Loucy (cell line): Measurements from ENCODE around the gene UBE2O.

Experiments used
- H2AFZ ChIP-seq: fragments of 200-600 bp; sonication (generic); 2 replicates; pipeline ENCODE4 v1.6.0; 2016; ENCODE audit warnings: antibody characterized with exemption, mild to moderate bottlenecking, low read length, moderate library complexity
- H3F3A ChIP-seq: fragments of 200-600 bp; 2 replicates; pipeline ENCODE4 v1.6.0; 2016; ENCODE audit warnings: antibody characterized with exemption, low read depth, mild to moderate bottlenecking
- H3K27me3 ChIP-seq: fragments of 200-600 bp; sonication (generic); 2 replicates; pipeline ENCODE4 v1.6.1; 2014; ENCODE audit warnings: low read length, mild to moderate bottlenecking; ENCODE audit not compliant: insufficient read depth, poor library complexity, severe bottlenecking
- H3K36me3 ChIP-seq: fragments of 200-600 bp; sonication (generic); 2 replicates; pipeline ENCODE4 v1.6.1; 2016; ENCODE audit warnings: low read length; ENCODE audit not compliant: insufficient read depth
- H3K4me1 ChIP-seq: fragments of 200-600 bp; sonication (generic); 2 replicates; pipeline ENCODE4 v1.5.1; 2014; ENCODE audit warnings: low read length, mild to moderate bottlenecking; ENCODE audit not compliant: insufficient read depth, poor library complexity, severe bottlenecking
- H3K4me2 ChIP-seq: fragments of 200-600 bp; sonication (generic); 2 replicates; pipeline ENCODE4 v1.6.0; 2014; ENCODE audit warnings: antibody characterized with exemption, low read length, low read depth, mild to moderate bottlenecking; ENCODE audit not compliant: poor library complexity, severe bottlenecking
- H3K4me3 ChIP-seq: fragments of 200-600 bp; sonication (generic); 2 replicates; pipeline ENCODE4 v1.5.1; 2014; ENCODE audit warnings: low read length, mild to moderate bottlenecking, mixed read lengths; ENCODE audit not compliant: poor library complexity, severe bottlenecking
- H3K79me2 ChIP-seq: fragments of 200-600 bp; sonication (generic); 2 replicates; pipeline ENCODE4 v1.6.1; 2014; ENCODE audit warnings: low read length; ENCODE audit not compliant: insufficient read depth
- H3K9ac ChIP-seq: fragments of 200-600 bp; sonication (generic); 2 replicates; pipeline ENCODE4 v1.6.0; 2014; ENCODE audit warnings: mild to moderate bottlenecking, low read depth, low read length, moderate library complexity; ENCODE audit not compliant: poor library complexity, severe bottlenecking
- H3K9me2 ChIP-seq: fragments of 200-600 bp; sonication (generic); replicated peaks from 2 replicates; pipeline ENCODE4 v1.6.1; 2016; ENCODE audit warnings: low read depth, low read length, mixed read lengths
- H3K9me3 ChIP-seq: fragments of 200-600 bp; sonication (generic); 2 replicates; pipeline ENCODE4 v1.6.1; 2014; ENCODE audit warnings: mild to moderate bottlenecking, antibody characterized with exemption, low read length, low read depth; ENCODE audit not compliant: insufficient read depth
- H4K20me1 ChIP-seq: fragments of 200-600 bp; sonication (generic); 2 replicates; pipeline ENCODE4 v1.6.0; 2014; ENCODE audit warnings: antibody characterized with exemption, low read length, mild to moderate bottlenecking; ENCODE audit not compliant: insufficient read depth, poor library complexity, severe bottlenecking
- EZH2phosphoT487 ChIP-seq: fragments of 200-600 bp; IDR thresholded peaks from 2 replicates; pipeline ENCODE4 v1.6.1; 2018; ENCODE audit warnings: antibody characterized with exemption, mild to moderate bottlenecking, moderate library complexity, borderline replicate concordance
- TF ChIP-seq, protein P1 (sequence below): fragments of 200-600 bp; sonication (generic); conservative IDR thresholded peaks from 2 replicates; pipeline ENCODE4 v1.5.1; 2014; ENCODE audit warnings: mild to moderate bottlenecking, antibody characterized with exemption, low read length

UBE2O gene

GRCh38 chr17:76469991-76470739, 17.2 kb upstream of the UBE2O start:
- Histone ChIP-seq H2AFZ (no peak overlapping the region), H4K20me1 (no peaks in the 10 kb centered on the region), H3K9me3 (no peaks in the 10 kb centered on the region), H3K4me2 (no peak overlapping the region), H3K4me3 (no peak overlapping the region), H3K36me3 (no peaks in the 10 kb centered on the region), H3K9me2 (no peaks in the 10 kb centered on the region), H3K79me2 (no peaks in the 10 kb centered on the region), H3K4me1 (no peaks in the 10 kb centered on the region), H3K27me3 (no peaks in the 10 kb centered on the region), H3F3A (no peaks in the 10 kb centered on the region), H3K9ac (no peak overlapping the region)
- TF ChIP-seq, protein P1, sequence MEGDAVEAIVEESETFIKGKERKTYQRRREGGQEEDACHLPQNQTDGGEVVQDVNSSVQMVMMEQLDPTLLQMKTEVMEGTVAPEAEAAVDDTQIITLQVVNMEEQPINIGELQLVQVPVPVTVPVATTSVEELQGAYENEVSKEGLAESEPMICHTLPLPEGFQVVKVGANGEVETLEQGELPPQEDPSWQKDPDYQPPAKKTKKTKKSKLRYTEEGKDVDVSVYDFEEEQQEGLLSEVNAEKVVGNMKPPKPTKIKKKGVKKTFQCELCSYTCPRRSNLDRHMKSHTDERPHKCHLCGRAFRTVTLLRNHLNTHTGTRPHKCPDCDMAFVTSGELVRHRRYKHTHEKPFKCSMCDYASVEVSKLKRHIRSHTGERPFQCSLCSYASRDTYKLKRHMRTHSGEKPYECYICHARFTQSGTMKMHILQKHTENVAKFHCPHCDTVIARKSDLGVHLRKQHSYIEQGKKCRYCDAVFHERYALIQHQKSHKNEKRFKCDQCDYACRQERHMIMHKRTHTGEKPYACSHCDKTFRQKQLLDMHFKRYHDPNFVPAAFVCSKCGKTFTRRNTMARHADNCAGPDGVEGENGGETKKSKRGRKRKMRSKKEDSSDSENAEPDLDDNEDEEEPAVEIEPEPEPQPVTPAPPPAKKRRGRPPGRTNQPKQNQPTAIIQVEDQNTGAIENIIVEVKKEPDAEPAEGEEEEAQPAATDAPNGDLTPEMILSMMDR, result no peak
- no peak for TF ChIP-seq EZH2phosphoT487

GRCh38 chr17:76469076-76469990, 16.4 kb upstream of the UBE2O start:
- Histone ChIP-seq H3K27me3 (no peaks in the 10 kb centered on the region), H3K4me3 (no peak overlapping the region), H3F3A (no peaks in the 10 kb centered on the region), H3K9me3 (no peaks in the 10 kb centered on the region), H3K9me2 (no peaks in the 10 kb centered on the region), H2AFZ (no peak overlapping the region), H3K4me2 (no peak overlapping the region), H3K36me3 (no peaks in the 10 kb centered on the region), H3K4me1 (no peaks in the 10 kb centered on the region), H4K20me1 (no peaks in the 10 kb centered on the region), H3K9ac (no peak overlapping the region), H3K79me2 (no peaks in the 10 kb centered on the region)
- TF ChIP-seq EZH2phosphoT487, result no peak

GRCh38 chr17:76468634-76469010, 15.7 kb upstream of the UBE2O start:
- Histone ChIP-seq H3K36me3 (no peaks in the 10 kb centered on the region), H2AFZ (no peak overlapping the region), H4K20me1 (no peaks in the 10 kb centered on the region), H3K4me3 (no peak overlapping the region), H3K4me1 (no peaks in the 10 kb centered on the region), H3F3A (no peaks in the 10 kb centered on the region), H3K4me2 (no peak overlapping the region), H3K27me3 (no peaks in the 10 kb centered on the region), H3K9me3 (no peaks in the 10 kb centered on the region), H3K9me2 (no peaks in the 10 kb centered on the region), H3K9ac (no peak overlapping the region), H3K79me2 (no peaks in the 10 kb centered on the region)
- TF ChIP-seq, protein P1, result no peak
- TF ChIP-seq EZH2phosphoT487, result no peak
